ENCODE data around the gene NPAT. TPM values are rescaled to one million over a fixed set of nuclear protein-coding genes. Genes with fewer than 3 reads are reported as not detected.
A peak's percentile ranks its signal among the peaks of the same experiment; 100 is the strongest.

The NPAT gene
- total RNA-seq, 3 donors from 2014 or later = 13.6 to 26.8 (median 21.6) TPM

- no peak for DNase-seq (ENCODE audit: low spot score in 2 of 2)
- intact Hi-C loops (cut with DNase I; ENCODE audit: low total_unique reads) = no loop called here
- Histone ChIP-seq H3K9me3 (no peaks in the 10 kb centered on the region), H3K4me1 (peaks cover 0 to 15% of the 10 kb centered on the region in 2 donors), H3K36me3 (no peaks in the 10 kb centered on the region), H3K27ac (peak overlapping the region; percentile 94 to 97), H3K4me3 (peak overlapping the region; percentile 64 to 90 (median 79)), H3K27me3 (no peaks in the 10 kb centered on the region)
- TF ChIP-seq POLR2A (IDR thresholded peaks at IDR 0.05) = no peak
- TF ChIP-seq CTCF (IDR thresholded peaks at IDR 0.05) = no peak
- TF ChIP-seq POLR2AphosphoS5 (IDR thresholded peaks at IDR 0.05) = no peak
Observed at GRCh38 chr11:108223348-108224149, 1.1 kb upstream of the NPAT start.

DNA sequence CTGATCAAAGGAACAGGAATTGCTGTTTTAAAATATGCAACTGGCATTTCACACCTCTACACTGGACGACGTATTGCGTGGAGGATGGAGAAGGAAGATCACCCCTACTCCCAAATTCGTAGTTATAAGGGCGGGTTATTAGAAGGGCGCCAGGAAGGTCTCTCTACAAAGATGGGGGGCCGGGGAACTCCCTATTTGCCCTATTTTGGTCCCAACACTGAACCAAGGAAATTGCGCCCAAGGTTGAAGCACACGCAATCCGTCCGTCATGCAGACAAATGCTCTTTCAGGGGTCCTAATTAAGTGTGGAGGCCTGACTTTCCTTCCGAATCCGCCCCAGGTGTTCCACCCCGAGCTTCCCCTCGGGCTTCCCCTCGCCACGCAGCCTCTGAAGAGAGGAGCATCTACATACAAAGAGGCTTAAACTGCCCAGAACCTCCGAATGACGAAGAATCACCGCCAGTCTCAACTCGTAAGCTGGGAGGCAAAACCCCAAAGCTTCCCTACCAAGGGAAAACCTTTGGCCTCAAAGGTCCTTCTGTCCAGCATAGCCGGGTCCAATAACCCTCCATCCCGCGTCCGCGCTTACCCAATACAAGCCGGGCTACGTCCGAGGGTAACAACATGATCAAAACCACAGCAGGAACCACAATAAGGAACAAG lies 396 bp downstream of the NPAT start:
- Histone ChIP-seq H3K27ac (peak overlapping the region; percentile 94 to 97), H3K9me3 (no peaks in the 10 kb centered on the region), H3K4me3 (peak overlapping the region; percentile 64 to 90 (median 79)), H3K36me3 (no peaks in the 10 kb centered on the region), H3K27me3 (no peaks in the 10 kb centered on the region), H3K4me1 (peaks cover 0 to 15% of the 10 kb centered on the region in 2 donors)
- intact Hi-C loops (cut with DNase I; ENCODE audit: low total_unique reads) = no loop called here
- TF ChIP-seq POLR2AphosphoS5 (IDR thresholded peaks at IDR 0.05) = peak in 1 of 3 donors; percentile 80
- TF ChIP-seq CTCF (IDR thresholded peaks at IDR 0.05) = no peak
- no peak for TF ChIP-seq POLR2A (IDR thresholded peaks at IDR 0.05)
- DNase-seq (ENCODE audit: low spot score in 2 of 2) = no peak

DNA sequence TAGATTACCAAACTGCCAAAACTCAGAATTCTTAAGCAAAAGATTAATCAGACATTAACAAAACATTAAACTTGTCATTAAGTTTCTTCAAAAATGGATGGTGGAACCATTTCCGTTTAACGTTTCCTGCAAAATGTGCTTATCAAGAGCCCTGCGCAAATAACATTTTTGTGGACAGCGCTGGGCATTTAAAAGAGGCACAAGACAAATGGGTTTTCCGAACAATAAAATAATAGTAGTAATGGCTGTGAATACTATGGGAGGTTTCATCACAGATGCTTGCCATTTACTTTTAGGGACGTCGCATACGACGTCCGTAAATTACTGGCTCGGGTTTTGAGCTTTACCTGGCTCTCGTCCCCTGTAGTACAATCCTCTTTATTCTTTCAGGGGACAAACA lies 1.1 kb downstream of the NPAT start:
- H3K36me3 ChIP-seq = no peaks in the 10 kb centered on the region
- no peaks in the 10 kb centered on the region for H3K9me3 ChIP-seq
- peak overlapping the region; percentile 64 to 90 (median 79) for H3K4me3 ChIP-seq
- DNase-seq (ENCODE audit: low spot score in 2 of 2) = no peak
- H3K27ac ChIP-seq = peak overlapping the region; percentile 94 to 97
- TF ChIP-seq POLR2AphosphoS5 (IDR thresholded peaks at IDR 0.05) (no peak), CTCF (IDR thresholded peaks at IDR 0.05) (no peak), POLR2A (IDR thresholded peaks at IDR 0.05) (no peak)
- peaks cover 0 to 15% of the 10 kb centered on the region in 2 donors for H3K4me1 ChIP-seq
- intact Hi-C loops (cut with DNase I; ENCODE audit: low total_unique reads) = no loop called here
- no peaks in the 10 kb centered on the region for H3K27me3 ChIP-seq

GRCh38 chr11:108220721-108221336 lies 1.6 kb downstream of the NPAT start:
- Histone ChIP-seq H3K4me3 (peak overlapping the region; percentile 64 to 90 (median 79)), H3K27me3 (no peaks in the 10 kb centered on the region), H3K9me3 (no peaks in the 10 kb centered on the region), H3K27ac (peak overlapping the region in 1 of 2 donors; percentile 94), H3K4me1 (peaks cover 0 to 15% of the 10 kb centered on the region in 2 donors), H3K36me3 (no peaks in the 10 kb centered on the region)
- TF ChIP-seq CTCF (IDR thresholded peaks at IDR 0.05) = no peak
- no peak for TF ChIP-seq POLR2AphosphoS5 (IDR thresholded peaks at IDR 0.05)
- no peak for TF ChIP-seq POLR2A (IDR thresholded peaks at IDR 0.05)
- intact Hi-C loops (cut with DNase I; ENCODE audit: low total_unique reads) = no loop called here
- no peak for DNase-seq (ENCODE audit: low spot score in 2 of 2)

All from breast epithelium (tissue), 4 donors.